Epithelial cell of prostate (primary cell): Measurements from ENCODE around the gene POMGNT1.

Experiments used
- DNase-seq: peaks from one replicate; pipeline ENCODE4 v3.0.0-alpha.2; 2011; ENCODE audit warnings: low read depth, low spot score
- H3K27ac ChIP-seq: fragments of 450-650 bp; 2 replicates; pipeline ENCODE4 v1.5.1; 2017; ENCODE audit warnings: mild to moderate bottlenecking

Gene POMGNT1

GRCh38 chr1:46166521-46167462, 31.4 kb downstream of the POMGNT1 start:
- no peak overlapping the region for H3K27ac ChIP-seq
- no peak for DNase-seq

- no peak overlapping the region for H3K27ac ChIP-seq
- no peak for DNase-seq
These were observed 38.0 kb downstream of the POMGNT1 start for GRCh38 chr1:46160212-46160611.

GRCh38 chr1:46159516-46159915, 38.7 kb downstream of the POMGNT1 start:
- H3K27ac ChIP-seq = no peak overlapping the region
- DNase-seq = no peak

- no peak overlapping the region for H3K27ac ChIP-seq
- DNase-seq = no peak
These were observed 39.6 kb downstream of the POMGNT1 start for GRCh38 chr1:46158312-46159281.

GRCh38 chr1:46157916-46158311, 40.3 kb downstream of the POMGNT1 start:
- no peak overlapping the region for H3K27ac ChIP-seq
- DNase-seq = no peak

- no peak for DNase-seq
- no peak overlapping the region for H3K27ac ChIP-seq
These were observed 44.5 kb downstream of the POMGNT1 start for GRCh38 chr1:46153732-46154131.

- no peak overlapping the region for H3K27ac ChIP-seq
- no peak for DNase-seq
These were observed 45.0 kb downstream of the POMGNT1 start for GRCh38 chr1:46153228-46153627.

- DNase-seq = no peak
- H3K27ac ChIP-seq = no peak overlapping the region
These were observed 46.2 kb downstream of the POMGNT1 start for GRCh38 chr1:46152016-46152415.

- no peak overlapping the region for H3K27ac ChIP-seq
- DNase-seq = no peak
These were observed 48.1 kb downstream of the POMGNT1 start for GRCh38 chr1:46150085-46150484.

GRCh38 chr1:46148318-46148717, 49.9 kb downstream of the POMGNT1 start:
- H3K27ac ChIP-seq = no peak overlapping the region
- no peak for DNase-seq
